Panc1 (cell line): Measurements from ENCODE around the gene TNFRSF1B. TPM values are rescaled to one million over a fixed set of nuclear protein-coding genes. Genes with fewer than 3 reads are reported as not detected.

Source experiments
- ATAC-seq: fragments of 200-7000 bp; cut with Tn5 transposase; 2 replicates; pipeline ENCODE4 v1.9.1; 2020; ENCODE audit warnings: mild to moderate bottlenecking, moderate library complexity
- BruUV-seq: library from RNA; stranded (reverse); fragments of 400-500 nt; replicated peaks from 2 replicates; lab custom pipeline; 2021; lab: Mats Ljungman, UMichigan
- CTCF ChIA-PET: fragments of 300-600 bp; sonication (Branson Sonifier 250); formaldehyde crosslinking; loops from one replicate; lab custom pipeline; 2022; ENCODE audit warnings: antibody characterized with exemption; lab: Charles Lee
- POLR2A ChIA-PET: fragments of 300-600 bp; sonication (Branson Sonifier 250); formaldehyde crosslinking; loops from one replicate; lab custom pipeline; 2022; ENCODE audit warnings: antibody characterized with exemption; lab: Charles Lee
- DNase-seq: peaks from one replicate; pipeline ENCODE4 v3.0.0-alpha.2; 2010; ENCODE audit warnings: low read depth, low spot score
- H3K27ac ChIP-seq: 2 replicates; pipeline ENCODE4 v1.5.1; 2011; ENCODE audit warnings: mild to moderate bottlenecking, low read length, inconsistent platforms
- H3K27me3 ChIP-seq: fragments of 200-500 bp; sonication (Bioruptor generic); 2 replicates; pipeline ENCODE4 v1.6.0; 2014; ENCODE audit warnings: low read length, inconsistent platforms; ENCODE audit not compliant: control insufficient read depth, insufficient read depth
- H3K36me3 ChIP-seq: fragments of 200-500 bp; sonication (Bioruptor generic); 2 replicates; pipeline ENCODE4 v1.5.1; 2014; ENCODE audit warnings: inconsistent platforms, mild to moderate bottlenecking, low read length, moderate library complexity; ENCODE audit not compliant: control insufficient read depth, insufficient read depth
- H3K4me1 ChIP-seq: 2 replicates; pipeline ENCODE4 v1.5.1; 2011; ENCODE audit warnings: inconsistent platforms, mild to moderate bottlenecking, low read length, moderate library complexity; ENCODE audit not compliant: control insufficient read depth, insufficient read depth
- H3K4me3 ChIP-seq, 2 experiments: 2 replicates each; pipeline ENCODE4 v1.5.1; 2011 to 2012; ENCODE audit warnings: low read depth in 2 of 2, low read length in 2 of 2, mild to moderate bottlenecking in 2 of 2, inconsistent platforms in 1 of 2, moderate library complexity in 1 of 2
- H3K9me3 ChIP-seq: fragments of 200-500 bp; sonication (Bioruptor generic); 2 replicates; pipeline ENCODE4 v1.5.1; 2014; ENCODE audit warnings: low read depth, mild to moderate bottlenecking, inconsistent platforms, low read length, moderate library complexity; ENCODE audit not compliant: control insufficient read depth, insufficient read depth
- CTCF ChIP-seq: fragments of 450-650 bp; IDR thresholded peaks from 2 replicates; pipeline ENCODE4 v1.5.1; 2017; ENCODE audit warnings: mild to moderate bottlenecking
- POLR2AphosphoS5 ChIP-seq: IDR thresholded peaks from 2 replicates; pipeline ENCODE4 v1.6.1; 2012; ENCODE audit warnings: mild to moderate bottlenecking, low read depth, low read length, moderate library complexity
- REST ChIP-seq, 2 experiments: IDR thresholded peaks; 2 replicates each; pipeline ENCODE4 v1.6.1; 2011 to 2012; ENCODE audit warnings: low read depth in 2 of 2, control low read depth in 1 of 2, low read length in 1 of 2, mild to moderate bottlenecking in 1 of 2, moderate library complexity in 1 of 2; ENCODE audit not compliant: insufficient read depth in 1 of 2
- SIN3A ChIP-seq: IDR thresholded peaks from 2 replicates; pipeline ENCODE4 v1.6.1; 2012; ENCODE audit warnings: low read depth, mild to moderate bottlenecking, low read length, moderate library complexity, borderline replicate concordance; ENCODE audit not compliant: insufficient read depth
- TCF7L2 ChIP-seq: IDR thresholded peaks from 2 replicates; pipeline ENCODE4 v1.6.1; 2011; ENCODE audit warnings: mild to moderate bottlenecking, low read depth, low read length, inconsistent platforms
- in situ Hi-C: cut with HindIII; loops from 2 replicates; pipeline ENCODE4 v1.10.0; 2016; ENCODE audit warnings: low sequenced_read_pairs, low pct_unique_long_range_greater_than_20kb
- intact Hi-C: fragments of 100-400 bp; cut with micrococcal nuclease; formaldehyde crosslinking; loops from one replicate; pipeline ENCODE4 v1.10.0; 2022; ENCODE audit not compliant: unreplicated experiment
- total RNA-seq: library from RNA; stranded (reverse); gene quantifications from one replicate; pipeline ENCODE4 v1.2.1, GENCODE V29; 2021; ENCODE audit not compliant: unreplicated experiment

The TNFRSF1B gene
- total RNA-seq, 1 experiment from 2014 or later = 18.8 TPM

GRCh38 chr1:12140515-12141162 is 26.2 kb upstream of the TNFRSF1B start:
- TF ChIP-seq CTCF (no peak), REST (IDR thresholded peaks at IDR 0.05; ENCODE audit: insufficient read depth in 1 of 2, low read depth in 2 of 2, low read length in 1 of 2) (no peak), SIN3A (no peak), POLR2AphosphoS5 (no peak), TCF7L2 (no peak)
- Histone ChIP-seq H3K27ac (no peak overlapping the region), H3K4me1 (peaks cover 11% of the 10 kb centered on the region), H3K9me3 (no peaks in the 10 kb centered on the region), H3K27me3 (no peaks in the 10 kb centered on the region), H3K36me3 (no peaks in the 10 kb centered on the region), H3K4me3 (no peak overlapping the region)
- ChIA-PET CTCF (no interaction called here), POLR2A (no interaction called here)
- ATAC-seq (no peak), DNase-seq (no peak)
- intact Hi-C loops (no loop called here), in situ Hi-C loops (no loop called here)
- no TSS peak for BruUV-seq

- TF ChIP-seq TCF7L2 (no peak), POLR2AphosphoS5 (no peak), REST (IDR thresholded peaks at IDR 0.05; ENCODE audit: insufficient read depth in 1 of 2, low read depth in 2 of 2, low read length in 1 of 2) (no peak), SIN3A (no peak), CTCF (no peak)
- Histone ChIP-seq H3K36me3 (no peaks in the 10 kb centered on the region), H3K4me1 (peaks cover 8% of the 10 kb centered on the region), H3K27ac (no peak overlapping the region), H3K27me3 (no peaks in the 10 kb centered on the region), H3K4me3 (no peak overlapping the region), H3K9me3 (no peaks in the 10 kb centered on the region)
- no TSS peak for BruUV-seq
- ATAC-seq (no peak; the same call in 1 of the 2 replicates), DNase-seq (no peak)
- CTCF ChIA-PET = no interaction called here
- in situ Hi-C loops = no loop called here
- POLR2A ChIA-PET = no interaction called here
- intact Hi-C loops = no loop called here
These were observed 25.5 kb upstream of the TNFRSF1B start for GRCh38 chr1:12141163-12141850.
